Fibroblast of skin of left quadriceps (primary cell): ENCODE measurements around the gene SAMD4B.

Source experiments
- DNase-seq, 2 experiments: peaks; one replicate each; pipeline ENCODE4 v3.0.0-alpha.2; 2013; ENCODE audit warnings: low read depth in 2 of 2

The SAMD4B gene

DNA sequence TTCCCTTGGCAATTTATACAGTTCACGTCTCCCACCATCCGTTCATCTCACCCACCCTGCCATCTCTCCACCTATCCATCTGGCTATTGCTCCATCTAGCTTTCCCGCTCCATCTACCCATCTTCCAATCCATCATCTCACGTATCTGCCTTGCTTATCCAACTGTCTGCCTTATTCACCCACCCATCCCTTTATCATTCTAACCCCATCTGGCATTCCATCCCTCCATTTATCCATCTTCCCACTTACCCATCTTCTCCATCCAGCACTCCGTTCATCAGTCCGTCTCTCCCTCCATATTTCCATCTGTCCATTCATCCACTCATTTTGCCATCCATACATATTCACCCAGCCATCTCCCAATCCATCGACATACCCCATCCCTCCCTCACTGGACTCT, 83.5 kb downstream of the SAMD4B start:
- DNase-seq = no peak

DNA sequence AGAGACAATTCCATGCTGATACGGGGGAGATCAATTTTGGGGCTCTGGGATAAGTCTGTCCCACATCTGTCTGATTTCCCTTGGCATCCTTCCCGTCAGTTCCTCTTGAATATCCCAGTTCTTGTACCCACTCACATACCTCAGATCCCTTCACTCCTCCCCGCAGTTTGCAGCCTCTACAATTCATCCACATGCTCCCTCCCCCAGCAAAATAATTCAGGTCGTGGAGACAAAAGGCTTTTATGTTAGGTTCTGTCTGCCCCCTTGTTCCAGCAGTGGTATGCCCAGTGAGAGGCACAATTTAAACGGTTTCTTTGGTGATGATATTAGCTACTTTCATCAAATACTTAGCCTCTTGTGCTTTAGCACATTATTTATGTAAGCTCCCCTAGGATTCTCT, 83.9 kb downstream of the SAMD4B start:
- no peak for DNase-seq

- no peak for DNase-seq
Observed at GRCh38 chr19:39427707-39428106, 85.5 kb downstream of the SAMD4B start.

DNA sequence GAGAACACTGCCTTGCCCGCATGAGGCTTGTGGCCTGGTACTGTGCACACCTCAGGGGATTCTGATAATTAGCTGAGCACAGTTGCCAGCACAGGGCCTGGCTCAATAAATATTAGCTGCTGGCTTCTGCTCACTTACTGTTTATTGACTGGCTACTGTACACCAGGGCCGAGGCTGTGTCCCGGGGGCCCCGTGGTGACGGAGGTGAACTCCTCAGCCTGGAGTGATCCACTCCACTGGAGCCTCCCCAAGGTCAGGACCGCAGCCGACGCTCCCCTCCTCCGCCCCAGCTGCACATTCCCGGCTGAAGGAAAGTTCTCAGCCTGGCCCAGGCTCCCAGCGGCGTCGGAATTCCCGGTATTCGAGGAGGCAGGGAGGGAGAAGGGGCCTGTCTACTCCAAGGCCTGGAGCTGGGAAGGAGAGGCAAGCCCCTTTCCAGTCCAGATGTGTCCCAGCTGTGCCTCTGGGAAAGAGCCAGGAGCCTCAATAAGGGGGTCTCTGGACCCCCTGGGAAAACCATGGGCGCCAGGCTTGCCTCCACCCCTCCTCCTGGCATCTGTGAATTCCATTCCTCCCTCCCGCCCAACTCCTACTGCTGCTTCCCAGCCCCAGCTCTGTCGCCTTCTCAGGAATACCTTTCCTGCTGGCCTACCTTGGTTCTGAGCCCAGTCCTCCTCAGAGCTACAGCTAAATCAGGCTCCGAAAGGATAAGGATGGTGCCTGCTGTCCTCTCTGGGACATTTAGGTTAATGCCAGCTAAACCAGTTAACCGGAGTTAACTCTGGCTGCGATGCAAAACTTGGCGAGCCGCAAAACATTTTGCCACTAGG, 86.3 kb downstream of the SAMD4B start:
- DNase-seq = peak; percentile 89 to 90

DNA sequence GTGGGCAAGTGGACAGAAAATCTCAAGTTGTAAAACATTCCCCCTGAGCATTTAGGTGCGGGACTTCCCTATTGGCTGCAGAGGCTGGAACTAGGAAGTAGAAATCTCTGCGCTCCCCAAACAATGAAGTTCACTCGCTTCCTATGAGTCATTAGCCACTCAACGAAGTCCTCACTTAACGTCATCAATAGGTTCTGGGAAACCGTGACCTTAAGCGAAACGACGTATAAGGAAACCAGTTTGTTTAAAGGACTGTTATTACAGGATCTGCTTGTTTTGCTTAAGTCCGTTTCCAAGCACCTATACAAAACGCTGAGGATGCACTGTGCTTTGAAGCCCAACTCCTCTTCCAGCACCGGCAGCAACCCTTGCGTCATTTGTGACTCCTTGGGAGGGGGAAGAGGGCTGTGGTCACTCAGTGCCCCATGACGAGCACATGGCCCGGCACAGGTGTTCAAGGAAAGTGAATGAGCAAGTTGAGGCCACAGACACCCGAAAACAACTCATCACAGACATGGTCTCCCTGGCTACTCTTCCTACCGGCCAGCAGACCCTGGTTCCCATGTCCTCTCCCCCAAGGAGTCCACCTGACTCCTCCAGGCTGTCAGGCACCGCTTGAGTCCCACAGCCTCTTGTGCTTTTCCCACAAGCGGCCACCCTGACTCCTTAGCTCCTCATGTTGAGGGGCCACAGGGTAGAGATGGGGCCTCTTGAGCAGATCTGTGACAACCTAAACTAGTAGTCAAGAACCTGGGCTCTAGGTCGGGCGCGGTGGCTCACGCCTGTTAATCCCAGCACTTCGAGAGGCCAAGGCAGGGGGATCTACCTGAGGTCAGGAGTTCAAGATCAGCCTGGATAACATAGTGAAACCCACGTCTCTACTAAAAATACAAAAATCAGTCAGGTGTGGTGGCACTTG, 88.7 kb downstream of the SAMD4B start:
- DNase-seq = no peak

DNA sequence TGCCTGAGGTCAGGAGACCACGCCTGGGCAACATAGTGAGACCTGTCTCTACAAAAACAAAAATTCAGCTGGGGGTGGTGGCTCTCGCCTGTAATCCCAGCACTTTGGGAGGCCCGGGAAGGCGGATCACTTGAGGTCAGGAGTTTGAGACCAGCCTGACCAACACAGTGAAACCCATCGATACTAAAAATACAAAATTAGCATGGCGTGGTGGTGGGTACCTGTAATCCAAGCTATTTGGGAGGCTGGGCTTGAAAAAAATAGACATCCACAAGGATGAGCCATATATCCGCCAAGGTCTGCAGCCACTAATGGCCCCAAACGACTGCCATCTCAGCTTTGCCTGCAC, 90.4 kb downstream of the SAMD4B start:
- DNase-seq = no peak

DNA sequence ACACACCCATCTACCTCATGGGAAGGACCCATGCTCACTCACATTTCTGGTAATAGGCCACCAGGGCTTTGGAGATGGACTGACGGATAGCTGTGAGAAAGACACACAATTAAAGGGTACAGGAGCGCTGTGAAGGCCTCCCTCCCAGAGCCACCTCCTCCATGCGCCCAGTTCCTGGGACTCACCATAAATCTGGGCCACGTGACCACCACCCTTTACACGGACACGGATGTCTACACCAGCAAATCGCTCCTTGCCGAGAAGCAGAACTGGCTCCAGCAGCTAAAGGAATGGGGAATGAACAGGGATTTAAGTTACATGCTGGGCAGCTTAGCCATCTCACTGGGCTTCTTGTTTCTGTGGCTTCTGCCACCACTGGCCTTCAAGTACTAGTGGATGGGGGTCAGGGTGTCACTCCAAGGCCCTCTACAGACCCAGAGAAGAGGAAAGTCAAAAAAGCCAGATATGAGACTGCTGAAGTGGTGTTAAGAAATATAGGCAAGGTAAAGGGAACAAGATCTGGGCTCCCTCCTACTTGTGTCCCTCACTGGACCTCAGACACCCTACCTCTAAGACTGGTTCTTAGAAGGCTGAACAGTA, 91.4 kb downstream of the SAMD4B start:
- no peak for DNase-seq

GRCh38 chr19:39434123-39435076, 92.2 kb downstream of the SAMD4B start:
- no peak for DNase-seq
